ENCODE data around the gene KRTAP1-1. TPM values are rescaled to one million over a fixed set of nuclear protein-coding genes. Genes with fewer than 3 reads are reported as not detected.
A peak's percentile ranks its signal among the peaks of the same experiment; 100 is the strongest.

The KRTAP1-1 gene
- total RNA-seq, 1 donor from 2014 or later, result not detected

GRCh38 chr17:41012326-41013120 lies 28.7 kb downstream of the KRTAP1-1 start:
- Mint-ChIP-seq H3K27ac (ENCODE audit: unreplicated experiment) (no peak overlapping the region), H3K9me3 (ENCODE audit: unreplicated experiment) (peaks cover 6% of the 10 kb centered on the region), H3K36me3 (ENCODE audit: unreplicated experiment) (no peaks in the 10 kb centered on the region), H3K27me3 (ENCODE audit: unreplicated experiment) (peaks cover 8% of the 10 kb centered on the region), H3K4me3 (ENCODE audit: unreplicated experiment) (no peak overlapping the region), H3K4me1 (ENCODE audit: low read depth, unreplicated experiment) (peaks cover 17% of the 10 kb centered on the region)
- TF ChIP-seq CTCF (IDR thresholded peaks at IDR 0.05; ENCODE audit: partially characterized antibody, unreplicated experiment), result no peak
- no peak for DNase-seq

GRCh38 chr17:41010441-41010840 lies 30.8 kb downstream of the KRTAP1-1 start:
- peaks cover 8% of the 10 kb centered on the region for H3K27me3 Mint-ChIP-seq (ENCODE audit: unreplicated experiment)
- H3K4me1 Mint-ChIP-seq (ENCODE audit: low read depth, unreplicated experiment), result peaks cover 17% of the 10 kb centered on the region
- no peak overlapping the region for H3K4me3 Mint-ChIP-seq (ENCODE audit: unreplicated experiment)
- H3K27ac Mint-ChIP-seq (ENCODE audit: unreplicated experiment), result no peak overlapping the region
- no peaks in the 10 kb centered on the region for H3K36me3 Mint-ChIP-seq (ENCODE audit: unreplicated experiment)
- no peak for DNase-seq
- TF ChIP-seq CTCF (IDR thresholded peaks at IDR 0.05; ENCODE audit: partially characterized antibody, unreplicated experiment), result no peak
- peaks cover 6% of the 10 kb centered on the region for H3K9me3 Mint-ChIP-seq (ENCODE audit: unreplicated experiment)

GRCh38 chr17:41009936-41010335 lies 31.3 kb downstream of the KRTAP1-1 start:
- no peak for DNase-seq
- Mint-ChIP-seq H3K36me3 (ENCODE audit: unreplicated experiment) (no peaks in the 10 kb centered on the region), H3K27ac (ENCODE audit: unreplicated experiment) (no peak overlapping the region), H3K27me3 (ENCODE audit: unreplicated experiment) (peaks cover 8% of the 10 kb centered on the region), H3K4me1 (ENCODE audit: low read depth, unreplicated experiment) (peaks cover 17% of the 10 kb centered on the region), H3K9me3 (ENCODE audit: unreplicated experiment) (peaks cover 6% of the 10 kb centered on the region), H3K4me3 (ENCODE audit: unreplicated experiment) (no peak overlapping the region)
- no peak for TF ChIP-seq CTCF (IDR thresholded peaks at IDR 0.05; ENCODE audit: partially characterized antibody, unreplicated experiment)

- no peak for DNase-seq
- Mint-ChIP-seq H3K36me3 (ENCODE audit: unreplicated experiment) (no peaks in the 10 kb centered on the region), H3K9me3 (ENCODE audit: unreplicated experiment) (peaks cover 6% of the 10 kb centered on the region), H3K27me3 (ENCODE audit: unreplicated experiment) (peaks cover 8% of the 10 kb centered on the region), H3K4me3 (ENCODE audit: unreplicated experiment) (no peak overlapping the region), H3K4me1 (ENCODE audit: low read depth, unreplicated experiment) (peaks cover 17% of the 10 kb centered on the region), H3K27ac (ENCODE audit: unreplicated experiment) (no peak overlapping the region)
- no peak for TF ChIP-seq CTCF (IDR thresholded peaks at IDR 0.05; ENCODE audit: partially characterized antibody, unreplicated experiment)
Measured at GRCh38 chr17:41009301-41009760, 31.9 kb downstream of the KRTAP1-1 start.

GRCh38 chr17:41008811-41009210 lies 32.4 kb downstream of the KRTAP1-1 start, which contains the start of gene KRTAP3-1:
Gene KRTAP3-1 (minus strand): TSS chr17:41009128. CDS start chr17:41009074, 54 bp downstream.
- H3K27ac Mint-ChIP-seq (ENCODE audit: unreplicated experiment), result peak within 1 kb of the TSS; percentile 81
- H3K4me1 Mint-ChIP-seq (ENCODE audit: low read depth, unreplicated experiment), result peaks cover 17% of the 10 kb centered on the region
- H3K36me3 Mint-ChIP-seq (ENCODE audit: unreplicated experiment), result no peaks in the 10 kb centered on the region
- H3K9me3 Mint-ChIP-seq (ENCODE audit: unreplicated experiment), result peaks cover 6% of the 10 kb centered on the region
- H3K27me3 Mint-ChIP-seq (ENCODE audit: unreplicated experiment), result peaks cover 8% of the 10 kb centered on the region
- no peak within 1 kb of the TSS for H3K4me3 Mint-ChIP-seq (ENCODE audit: unreplicated experiment)
- no peak for TF ChIP-seq CTCF (IDR thresholded peaks at IDR 0.05; ENCODE audit: partially characterized antibody, unreplicated experiment)
- peak; percentile 47 for DNase-seq
